Parathyroid adenoma (tissue), 2 donors: ENCODE results near the gene VDR.

Experiments
- H2AFZ ChIP-seq: fragments of 300-600 bp; sonication (generic); one replicate; pipeline ENCODE4 v1.7.0; 2017; ENCODE audit warnings: antibody characterized with exemption, mild to moderate bottlenecking
- H3K27ac ChIP-seq: fragments of 300-600 bp; sonication (generic); one replicate; pipeline ENCODE4 v1.7.0; 2017
- H3K27me3 ChIP-seq: fragments of 300-600 bp; sonication (generic); one replicate; pipeline ENCODE4 v1.7.0; 2017; ENCODE audit warnings: low read length; ENCODE audit not compliant: control insufficient read depth, insufficient read depth
- H3K36me3 ChIP-seq: fragments of 300-600 bp; sonication (generic); one replicate; pipeline ENCODE4 v1.7.0; 2017; ENCODE audit warnings: low read length; ENCODE audit not compliant: control insufficient read depth, insufficient read depth
- H3K4me1 ChIP-seq: fragments of 300-600 bp; sonication (generic); one replicate; pipeline ENCODE4 v1.7.0; 2017; ENCODE audit warnings: control low read depth
- H3K4me2 ChIP-seq: fragments of 300-600 bp; sonication (generic); one replicate; pipeline ENCODE4 v1.7.0; 2017; ENCODE audit warnings: low read length
- H3K4me3 ChIP-seq: fragments of 300-600 bp; sonication (generic); one replicate; pipeline ENCODE4 v1.7.0; 2017; ENCODE audit warnings: low read depth, low read length
- H3K79me2 ChIP-seq: fragments of 300-600 bp; sonication (generic); one replicate; pipeline ENCODE4 v1.7.0; 2017; ENCODE audit warnings: control low read depth
- H3K9ac ChIP-seq: fragments of 300-600 bp; sonication (generic); one replicate; pipeline ENCODE4 v1.7.0; 2017; ENCODE audit warnings: mild to moderate bottlenecking
- H3K9me3 ChIP-seq: fragments of 300-600 bp; sonication (generic); one replicate; pipeline ENCODE4 v1.7.0; 2017; ENCODE audit warnings: low read length; ENCODE audit not compliant: control insufficient read depth
- CTCF ChIP-seq: fragments of 300-600 bp; sonication (generic); IDR thresholded peaks from one replicate; pipeline ENCODE4 v1.7.0; 2017; ENCODE audit warnings: antibody characterized with exemption, mild to moderate bottlenecking
- donor health status: primary hyperparathyroidism.

Gene VDR

DNA sequence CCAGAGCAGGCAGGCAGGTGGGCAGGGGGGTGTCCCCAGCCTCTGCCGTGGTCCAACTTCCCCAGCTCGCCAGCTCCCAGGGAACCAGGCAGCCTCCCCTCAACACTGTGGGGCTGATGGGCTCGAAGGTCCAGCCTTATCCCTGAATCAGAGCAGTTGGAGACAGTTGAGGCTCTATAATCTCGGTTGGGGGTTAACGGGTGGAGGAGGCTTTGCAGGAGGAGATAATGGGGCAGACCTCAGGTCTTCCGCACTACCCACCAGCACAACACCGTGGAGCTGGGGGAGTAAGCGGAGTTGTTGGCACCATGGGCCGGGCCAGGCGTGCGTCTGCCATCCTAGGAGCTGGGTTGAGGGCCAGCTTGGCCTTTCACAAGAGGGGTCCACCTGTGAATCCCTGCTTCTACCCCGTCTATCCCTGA lies 71.2 kb downstream of the VDR start:
- Histone ChIP-seq H3K9me3 (no peaks in the 10 kb centered on the region), H3K4me3 (no peak overlapping the region), H3K4me2 (no peak overlapping the region), H3K36me3 (no peaks in the 10 kb centered on the region), H3K79me2 (no peaks in the 10 kb centered on the region), H3K9ac (no peak overlapping the region), H3K4me1 (peaks cover 31% of the 10 kb centered on the region), H3K27me3 (no peaks in the 10 kb centered on the region), H2AFZ (peak overlapping the region; percentile 13), H3K27ac (no peak overlapping the region)
- TF ChIP-seq CTCF: no peak

- no peak overlapping the region for H3K9ac ChIP-seq
- no peak for TF ChIP-seq CTCF
- H3K4me1 ChIP-seq: peaks cover 36% of the 10 kb centered on the region
These were observed 72.4 kb downstream of the VDR start for GRCh38 chr12:47832263-47832933.

DNA sequence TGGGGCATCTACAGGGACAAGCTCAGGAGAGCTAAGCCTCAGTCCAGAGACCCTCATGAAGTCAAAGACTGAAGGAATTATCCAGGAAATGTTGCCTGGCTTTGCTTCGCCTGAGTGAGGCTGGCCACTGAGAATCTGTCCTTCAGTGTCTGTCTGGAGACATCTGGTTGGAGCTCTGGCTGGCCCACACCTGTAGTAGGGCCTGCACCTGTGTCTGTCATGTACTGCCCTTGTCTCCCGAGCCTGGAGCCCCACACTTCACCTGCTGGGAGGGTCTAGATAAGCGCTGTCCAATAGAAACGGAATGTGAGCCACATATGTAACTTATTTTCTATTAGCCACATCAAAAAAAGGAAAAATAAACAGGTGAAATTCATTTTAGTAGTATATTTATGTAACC lies 75.2 kb downstream of the VDR start:
- no peak for TF ChIP-seq CTCF
- Histone ChIP-seq H3K9me3 (no peaks in the 10 kb centered on the region), H2AFZ (peak overlapping the region; percentile 94), H3K36me3 (no peaks in the 10 kb centered on the region), H3K27me3 (no peaks in the 10 kb centered on the region), H3K4me2 (peak overlapping the region; percentile 56), H3K79me2 (no peaks in the 10 kb centered on the region), H3K4me3 (peak overlapping the region; percentile 44), H3K27ac (peak overlapping the region; percentile 97), H3K9ac (no peak overlapping the region), H3K4me1 (peaks cover 21% of the 10 kb centered on the region)

More at GRCh38 chr12:47832263-47832933, 72.4 kb downstream of the VDR start:
- no peak overlapping the region for H3K27ac ChIP-seq
- H3K36me3 ChIP-seq: no peaks in the 10 kb centered on the region
- H3K27me3 ChIP-seq: no peaks in the 10 kb centered on the region
- no peak overlapping the region for H2AFZ ChIP-seq
- no peak overlapping the region for H3K4me3 ChIP-seq
- H3K4me2 ChIP-seq: no peak overlapping the region
- no peaks in the 10 kb centered on the region for H3K9me3 ChIP-seq
- no peaks in the 10 kb centered on the region for H3K79me2 ChIP-seq

- no peaks in the 10 kb centered on the region for H3K27me3 ChIP-seq
- H3K9me3 ChIP-seq: no peaks in the 10 kb centered on the region
- TF ChIP-seq CTCF: no peak
- peak overlapping the region; percentile 97 for H3K27ac ChIP-seq
- H2AFZ ChIP-seq: peak overlapping the region; percentile 94
- H3K4me3 ChIP-seq: peak overlapping the region; percentile 44
- H3K4me2 ChIP-seq: peak overlapping the region; percentile 56
- no peaks in the 10 kb centered on the region for H3K79me2 ChIP-seq
- peaks cover 21% of the 10 kb centered on the region for H3K4me1 ChIP-seq
- H3K9ac ChIP-seq: peak overlapping the region; percentile 48
- H3K36me3 ChIP-seq: no peaks in the 10 kb centered on the region
These were observed 75.8 kb downstream of the VDR start for GRCh38 chr12:47828976-47829482.
